Loucy (cell line): ENCODE data around the gene SND1.

Experiments used
- EZH2phosphoT487 ChIP-seq: fragments of 200-600 bp; IDR thresholded peaks from 2 replicates; pipeline ENCODE4 v1.6.1; 2018; ENCODE audit warnings: antibody characterized with exemption, mild to moderate bottlenecking, moderate library complexity, borderline replicate concordance
- TF ChIP-seq, protein P1 (sequence below): fragments of 200-600 bp; sonication (generic); conservative IDR thresholded peaks from 2 replicates; pipeline ENCODE4 v1.5.1; 2014; ENCODE audit warnings: mild to moderate bottlenecking, antibody characterized with exemption, low read length

GRCh38 chr7:128003787-128004186, 351.8 kb downstream of the SND1 start:
- TF ChIP-seq, protein P1, sequence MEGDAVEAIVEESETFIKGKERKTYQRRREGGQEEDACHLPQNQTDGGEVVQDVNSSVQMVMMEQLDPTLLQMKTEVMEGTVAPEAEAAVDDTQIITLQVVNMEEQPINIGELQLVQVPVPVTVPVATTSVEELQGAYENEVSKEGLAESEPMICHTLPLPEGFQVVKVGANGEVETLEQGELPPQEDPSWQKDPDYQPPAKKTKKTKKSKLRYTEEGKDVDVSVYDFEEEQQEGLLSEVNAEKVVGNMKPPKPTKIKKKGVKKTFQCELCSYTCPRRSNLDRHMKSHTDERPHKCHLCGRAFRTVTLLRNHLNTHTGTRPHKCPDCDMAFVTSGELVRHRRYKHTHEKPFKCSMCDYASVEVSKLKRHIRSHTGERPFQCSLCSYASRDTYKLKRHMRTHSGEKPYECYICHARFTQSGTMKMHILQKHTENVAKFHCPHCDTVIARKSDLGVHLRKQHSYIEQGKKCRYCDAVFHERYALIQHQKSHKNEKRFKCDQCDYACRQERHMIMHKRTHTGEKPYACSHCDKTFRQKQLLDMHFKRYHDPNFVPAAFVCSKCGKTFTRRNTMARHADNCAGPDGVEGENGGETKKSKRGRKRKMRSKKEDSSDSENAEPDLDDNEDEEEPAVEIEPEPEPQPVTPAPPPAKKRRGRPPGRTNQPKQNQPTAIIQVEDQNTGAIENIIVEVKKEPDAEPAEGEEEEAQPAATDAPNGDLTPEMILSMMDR, result no peak
- no peak for TF ChIP-seq EZH2phosphoT487
